HG02870 (cell line): ENCODE data around the gene BRAF.
"Not testable (repeated sequence)": the region's sequence is repeated elsewhere in the genome, so short reads cannot be mapped to it uniquely, and the experiment has no call there.

Source experiments
- ATAC-seq: cut with Tn5 transposase; IDR thresholded peaks from one replicate; pipeline ENCODE4 v1.9.1; 2021; ENCODE audit warnings: mild to moderate bottlenecking, moderate library complexity; ENCODE audit not compliant: unreplicated experiment

The BRAF gene

GRCh38 chr7:140669862-140670261 is 254.9 kb downstream of the BRAF start:
- ATAC-seq: not testable (repeated sequence)

- no peak for ATAC-seq
These were observed 255.4 kb downstream of the BRAF start for GRCh38 chr7:140669352-140669751.
